Fibroblast of mammary gland (primary cell): ENCODE results near the gene ABCC3.

Experiments
- DNase-seq: peaks from one replicate; pipeline ENCODE4 v3.0.0-alpha.2; 2010; ENCODE audit warnings: low read depth
- H3K4me3 ChIP-seq: 2 replicates; pipeline ENCODE4 v1.5.1; 2011; ENCODE audit warnings: low read depth, mild to moderate bottlenecking, low read length, moderate library complexity; ENCODE audit not compliant: control insufficient read depth
- TF ChIP-seq, protein P1 (sequence below): conservative IDR thresholded peaks from 2 replicates; pipeline ENCODE4 v1.5.1; 2011; ENCODE audit warnings: low read depth, low read length, inconsistent platforms; ENCODE audit not compliant: control insufficient read depth, insufficient read depth

Gene ABCC3

DNA sequence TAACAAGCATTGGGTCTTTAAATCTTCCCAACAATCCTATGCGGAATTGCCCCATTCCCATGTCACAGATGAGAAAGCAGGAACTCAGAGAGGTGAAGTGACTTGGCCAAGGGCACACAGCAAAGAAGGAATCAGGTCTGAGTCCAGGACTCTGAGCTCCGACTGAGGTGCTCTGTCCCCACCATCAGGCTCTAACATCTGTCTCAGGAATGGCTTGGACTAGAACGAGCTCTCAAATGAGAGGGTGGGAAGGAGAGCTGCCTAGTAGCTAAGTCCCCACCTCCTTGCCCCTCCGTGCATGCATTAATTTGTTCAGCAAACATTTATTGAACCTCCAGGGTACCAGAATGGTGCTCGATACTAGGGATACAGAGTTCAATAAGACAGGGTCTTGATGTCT is 26.7 kb downstream of the ABCC3 start:
- no peak overlapping the region for H3K4me3 ChIP-seq
- TF ChIP-seq, protein P1, sequence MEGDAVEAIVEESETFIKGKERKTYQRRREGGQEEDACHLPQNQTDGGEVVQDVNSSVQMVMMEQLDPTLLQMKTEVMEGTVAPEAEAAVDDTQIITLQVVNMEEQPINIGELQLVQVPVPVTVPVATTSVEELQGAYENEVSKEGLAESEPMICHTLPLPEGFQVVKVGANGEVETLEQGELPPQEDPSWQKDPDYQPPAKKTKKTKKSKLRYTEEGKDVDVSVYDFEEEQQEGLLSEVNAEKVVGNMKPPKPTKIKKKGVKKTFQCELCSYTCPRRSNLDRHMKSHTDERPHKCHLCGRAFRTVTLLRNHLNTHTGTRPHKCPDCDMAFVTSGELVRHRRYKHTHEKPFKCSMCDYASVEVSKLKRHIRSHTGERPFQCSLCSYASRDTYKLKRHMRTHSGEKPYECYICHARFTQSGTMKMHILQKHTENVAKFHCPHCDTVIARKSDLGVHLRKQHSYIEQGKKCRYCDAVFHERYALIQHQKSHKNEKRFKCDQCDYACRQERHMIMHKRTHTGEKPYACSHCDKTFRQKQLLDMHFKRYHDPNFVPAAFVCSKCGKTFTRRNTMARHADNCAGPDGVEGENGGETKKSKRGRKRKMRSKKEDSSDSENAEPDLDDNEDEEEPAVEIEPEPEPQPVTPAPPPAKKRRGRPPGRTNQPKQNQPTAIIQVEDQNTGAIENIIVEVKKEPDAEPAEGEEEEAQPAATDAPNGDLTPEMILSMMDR = no peak
- DNase-seq = no peak

DNA sequence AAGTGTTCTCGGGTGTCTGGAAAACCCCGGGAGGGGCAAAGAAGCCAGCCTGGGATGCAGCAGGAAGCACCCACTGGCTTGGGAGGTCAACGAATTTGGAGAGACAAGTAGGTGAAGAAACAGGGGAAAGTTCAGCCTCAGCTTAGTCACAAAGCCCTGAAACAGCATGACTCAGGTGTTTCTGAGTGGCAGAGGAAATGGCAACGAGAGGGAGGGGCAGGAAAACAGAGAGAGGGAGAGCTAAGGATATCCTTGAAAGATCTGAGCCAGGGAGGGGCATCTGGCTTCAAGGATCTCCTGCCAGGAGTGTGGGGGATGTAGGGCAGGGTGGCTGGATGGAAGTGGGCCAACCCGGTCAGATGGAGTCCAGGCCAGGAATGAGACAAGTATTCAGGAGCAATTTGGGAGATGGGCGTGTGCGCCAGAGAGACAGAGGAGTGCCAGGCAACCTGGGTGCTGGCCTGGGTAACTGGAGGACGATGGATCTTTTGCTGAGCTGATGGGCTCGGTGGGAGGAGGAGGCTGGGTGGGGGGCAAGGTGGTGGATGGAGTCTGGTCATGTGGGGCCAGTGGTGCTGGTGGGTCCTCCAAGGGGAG is 27.2 kb downstream of the ABCC3 start:
- peak; percentile 92 for DNase-seq
- TF ChIP-seq, protein P1 = no peak
- H3K4me3 ChIP-seq = no peak overlapping the region

DNA sequence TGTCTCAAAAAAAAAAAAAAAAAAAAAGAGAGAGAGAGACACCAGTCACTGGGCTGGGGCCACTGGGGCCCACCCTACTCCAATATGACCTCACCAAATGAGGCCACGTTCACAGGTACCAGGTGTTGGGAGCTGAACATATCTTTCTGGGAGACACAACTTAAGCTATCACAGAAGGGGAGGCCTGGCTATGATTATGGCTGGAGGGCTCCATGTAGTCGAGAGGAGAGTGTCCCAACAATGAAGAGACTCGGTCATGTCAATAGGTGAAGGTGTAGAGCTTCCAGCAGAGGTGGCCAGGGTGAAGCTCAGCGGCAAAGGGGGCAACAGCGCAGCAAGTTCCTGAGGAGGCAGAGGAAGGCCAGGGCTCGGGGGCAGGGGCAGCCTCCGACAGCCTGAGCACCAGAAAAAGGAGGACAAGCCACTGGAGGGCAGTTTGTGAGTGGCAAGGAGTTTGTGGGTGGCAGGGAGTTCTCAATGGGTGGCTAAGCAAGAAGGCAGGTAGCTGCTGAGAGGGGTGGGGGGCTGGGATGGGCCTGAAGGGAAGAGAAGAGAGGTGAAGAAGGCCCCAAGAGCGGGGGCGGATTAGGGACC is 28.0 kb downstream of the ABCC3 start:
- TF ChIP-seq, protein P1 = no peak
- H3K4me3 ChIP-seq = no peak overlapping the region
- DNase-seq = no peak

DNA sequence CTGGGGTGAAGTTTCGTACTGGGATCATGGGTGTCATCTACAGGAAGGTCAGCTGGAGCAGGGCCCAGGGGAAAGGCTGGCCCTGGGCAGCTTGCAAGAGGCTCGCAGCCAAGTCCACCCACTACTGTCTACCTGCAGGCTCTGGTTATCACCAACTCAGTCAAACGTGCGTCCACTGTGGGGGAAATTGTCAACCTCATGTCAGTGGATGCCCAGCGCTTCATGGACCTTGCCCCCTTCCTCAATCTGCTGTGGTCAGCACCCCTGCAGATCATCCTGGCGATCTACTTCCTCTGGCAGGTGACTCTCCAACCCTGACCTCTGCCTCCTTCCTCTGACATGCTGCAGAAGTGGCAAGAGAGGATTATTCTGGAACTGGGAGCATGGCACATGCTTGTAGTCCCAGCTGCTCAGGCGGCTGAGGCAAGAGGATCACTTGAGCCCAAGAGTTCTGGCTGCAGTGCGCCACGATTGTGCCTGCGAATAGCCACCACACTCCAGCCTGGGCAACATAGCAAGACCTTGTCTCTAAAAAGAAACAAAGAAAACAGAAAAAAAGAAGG is 29.2 kb downstream of the ABCC3 start:
- TF ChIP-seq, protein P1 = no peak
- DNase-seq = no peak
- no peak overlapping the region for H3K4me3 ChIP-seq

DNA sequence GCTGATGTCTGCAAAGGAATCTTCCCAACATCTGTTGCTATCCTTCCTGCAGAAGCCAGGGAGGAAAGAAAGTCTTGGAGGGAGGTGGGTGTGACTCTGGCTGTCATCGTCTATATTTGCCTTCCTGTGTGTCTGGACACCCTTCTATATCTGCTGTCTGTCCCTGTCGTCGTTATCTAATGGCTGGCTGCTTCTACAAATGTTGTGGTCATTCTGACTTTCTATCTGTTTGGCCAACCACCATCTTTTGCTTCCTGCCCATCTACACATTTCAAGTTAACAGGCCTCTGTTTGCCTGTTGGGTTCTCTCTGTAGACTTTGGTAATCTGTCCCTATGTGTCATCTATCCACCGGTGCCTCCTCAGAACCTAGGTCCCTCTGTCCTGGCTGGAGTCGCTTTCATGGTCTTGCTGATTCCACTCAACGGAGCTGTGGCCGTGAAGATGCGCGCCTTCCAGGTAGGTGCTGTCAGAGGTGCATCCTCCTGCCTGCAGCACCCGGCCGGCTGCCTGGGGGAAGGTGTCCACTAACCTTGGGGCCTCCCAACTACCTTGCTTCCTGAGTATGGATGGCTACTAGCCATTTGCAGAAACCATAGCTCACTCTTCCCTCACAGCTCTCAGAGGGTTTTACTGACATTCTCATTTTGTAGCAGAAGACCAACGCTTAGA is 30.2 kb downstream of the ABCC3 start:
- H3K4me3 ChIP-seq = no peak overlapping the region
- TF ChIP-seq, protein P1 = no peak
- DNase-seq = no peak

DNA sequence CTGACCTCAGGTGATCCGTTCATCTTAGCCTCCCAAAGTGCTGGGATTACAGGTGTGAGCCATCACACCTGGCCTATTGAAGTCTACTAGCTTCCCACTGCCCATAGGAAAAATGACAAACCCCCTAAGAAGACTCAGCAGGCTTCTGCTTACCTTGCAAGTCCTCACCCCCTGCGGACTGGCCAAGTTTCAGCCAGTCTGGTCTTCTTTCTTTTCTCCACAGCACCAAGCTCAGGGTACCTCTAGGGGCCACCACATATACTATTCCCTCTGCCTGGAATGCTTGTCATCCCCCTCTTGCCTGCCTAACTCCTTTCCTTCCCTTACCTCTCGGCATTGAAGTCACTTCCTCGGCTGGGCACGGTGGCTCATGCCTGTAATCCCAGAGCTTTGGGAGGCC is 31.2 kb downstream of the ABCC3 start:
- TF ChIP-seq, protein P1 = no peak
- no peak for DNase-seq
- no peak overlapping the region for H3K4me3 ChIP-seq
